ENCODE data around the gene RAB5B.

DNA sequence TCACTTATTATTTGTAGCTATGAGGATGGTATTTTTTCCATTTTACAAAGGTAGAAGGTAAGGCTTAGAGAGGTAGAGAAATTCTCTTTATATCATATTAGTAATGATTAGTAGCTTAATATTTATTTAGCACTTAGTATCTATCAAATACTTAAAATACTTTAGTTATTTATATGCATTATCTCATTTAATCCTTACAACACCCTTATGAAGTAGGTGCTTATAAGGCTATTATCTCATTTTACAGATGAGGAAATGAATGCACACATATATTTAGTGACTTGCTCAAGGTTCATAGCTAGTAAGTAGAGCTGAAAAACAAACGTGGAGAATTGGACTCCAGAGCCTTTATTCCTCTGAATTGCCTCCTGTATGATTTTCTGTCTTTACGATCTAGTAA, 11.0 kb downstream of the RAB5B start:
- no peak for TF ChIP-seq POLR2A (IDR thresholded peaks at IDR 0.05; ENCODE audit: low read depth, low read length)
- no peak for TF ChIP-seq POLR2AphosphoS5 (IDR thresholded peaks at IDR 0.05; ENCODE audit: low read depth, low read length)
- no peak for TF ChIP-seq PAX5 (IDR thresholded peaks at IDR 0.05; ENCODE audit: insufficient read depth, low read length, severe bottlenecking)
- TF ChIP-seq TAF1 (IDR thresholded peaks at IDR 0.05; ENCODE audit: low read depth, low read length): no peak
- TF ChIP-seq SPI1 (IDR thresholded peaks at IDR 0.05; ENCODE audit: low read depth, low read length): no peak
- TF ChIP-seq POU2F2 (IDR thresholded peaks at IDR 0.05; ENCODE audit: low read depth, low read length): no peak

All from GM12891 (cell line).